A673 (cell line): ENCODE results near the gene ADAM23.

Experiments
- CTCF ChIP-seq: fragments of 300-800, 200-600 bp; sonication (generic); conservative IDR thresholded peaks from 2 replicates; pipeline ENCODE4 v1.5.1; 2017; ENCODE audit warnings: low read depth, mild to moderate bottlenecking, antibody characterized with exemption, low read length, moderate library complexity, mixed read lengths
- EZH2 ChIP-seq: fragments of 200-600 bp; sonication (generic); IDR thresholded peaks from 2 replicates; pipeline ENCODE4 v1.6.1; 2017; ENCODE audit warnings: borderline replicate concordance, low read depth, mild to moderate bottlenecking, mixed read lengths, antibody characterized with exemption, low read length; ENCODE audit not compliant: poor library complexity, severe bottlenecking

- no peak for TF ChIP-seq EZH2
- TF ChIP-seq CTCF, result no peak
These were observed 35.0 kb downstream of the ADAM23 start for GRCh38 chr2:206478340-206478739.
